Type B pancreatic cell (in vitro differentiated cells): ENCODE data around the gene AKIP1. TPM values are rescaled to one million over a fixed set of nuclear protein-coding genes. Genes with fewer than 3 reads are reported as not detected.

ENCODE experiments used
- DNase-seq: peaks from one replicate; pipeline ENCODE4 v3.0.0; 2021; ENCODE audit warnings: mixed read lengths; ENCODE audit not compliant: unreplicated experiment; ENCODE audit errors: extremely low spot score
- H3K27ac Mint-ChIP-seq: 2 replicates; pipeline ENCODE4 v1.8.0; 2021; ENCODE audit warnings: mild to moderate bottlenecking, mixed read lengths
- H3K27me3 Mint-ChIP-seq: 2 replicates; pipeline ENCODE4 v1.8.0; 2021; ENCODE audit warnings: mixed read lengths
- H3K36me3 Mint-ChIP-seq: 2 replicates; pipeline ENCODE4 v1.8.0; 2021; ENCODE audit warnings: mixed read lengths
- H3K4me1 Mint-ChIP-seq: one replicate; pipeline ENCODE4 v1.8.0; 2021; ENCODE audit warnings: mixed read lengths; ENCODE audit not compliant: unreplicated experiment
- H3K4me3 Mint-ChIP-seq: 2 replicates; pipeline ENCODE4 v1.8.0; 2021; ENCODE audit warnings: mild to moderate bottlenecking, mixed read lengths
- H3K9me3 Mint-ChIP-seq: 2 replicates; pipeline ENCODE4 v1.8.0; 2021; ENCODE audit warnings: mixed read lengths
- total RNA-seq: library from RNA; stranded (reverse); gene quantifications from 2 replicates; pipeline ENCODE4 v1.2.1, GENCODE V29; 2021; ENCODE audit warnings: low replicate concordance
- TF ChIP-seq, protein P1 (sequence below): fragments of 200-600 bp; sonication (generic); conservative IDR thresholded peaks from 2 replicates; pipeline ENCODE4 v1.5.0; 2021; ENCODE audit warnings: antibody characterized with exemption, mild to moderate bottlenecking

Gene AKIP1
- total RNA-seq, 1 donor from 2014 or later = 16.5 TPM

- no peaks in the 10 kb centered on the region for H3K9me3 Mint-ChIP-seq
- H3K27ac Mint-ChIP-seq = peak within 1 kb of the TSS; percentile 92
- TF ChIP-seq, protein P1, sequence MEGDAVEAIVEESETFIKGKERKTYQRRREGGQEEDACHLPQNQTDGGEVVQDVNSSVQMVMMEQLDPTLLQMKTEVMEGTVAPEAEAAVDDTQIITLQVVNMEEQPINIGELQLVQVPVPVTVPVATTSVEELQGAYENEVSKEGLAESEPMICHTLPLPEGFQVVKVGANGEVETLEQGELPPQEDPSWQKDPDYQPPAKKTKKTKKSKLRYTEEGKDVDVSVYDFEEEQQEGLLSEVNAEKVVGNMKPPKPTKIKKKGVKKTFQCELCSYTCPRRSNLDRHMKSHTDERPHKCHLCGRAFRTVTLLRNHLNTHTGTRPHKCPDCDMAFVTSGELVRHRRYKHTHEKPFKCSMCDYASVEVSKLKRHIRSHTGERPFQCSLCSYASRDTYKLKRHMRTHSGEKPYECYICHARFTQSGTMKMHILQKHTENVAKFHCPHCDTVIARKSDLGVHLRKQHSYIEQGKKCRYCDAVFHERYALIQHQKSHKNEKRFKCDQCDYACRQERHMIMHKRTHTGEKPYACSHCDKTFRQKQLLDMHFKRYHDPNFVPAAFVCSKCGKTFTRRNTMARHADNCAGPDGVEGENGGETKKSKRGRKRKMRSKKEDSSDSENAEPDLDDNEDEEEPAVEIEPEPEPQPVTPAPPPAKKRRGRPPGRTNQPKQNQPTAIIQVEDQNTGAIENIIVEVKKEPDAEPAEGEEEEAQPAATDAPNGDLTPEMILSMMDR = peak; percentile 15
- no peaks in the 10 kb centered on the region for H3K36me3 Mint-ChIP-seq
- DNase-seq = peak; percentile 88
- peak within 1 kb of the TSS; percentile 95 for H3K4me3 Mint-ChIP-seq
- peaks cover 18% of the 10 kb centered on the region for H3K4me1 Mint-ChIP-seq
- no peaks in the 10 kb centered on the region for H3K27me3 Mint-ChIP-seq
Measured at GRCh38 chr11:8964324-8965320, 53.6 kb downstream of the AKIP1 start, which contains the start of gene TMEM9B. Gene TMEM9B, minus strand, starts transcription at chr11:8964442. Its CDS starts 129 bp downstream, at chr11:8964313.

GRCh38 chr11:8967184-8967583, 56.2 kb downstream of the AKIP1 start:
- DNase-seq = no peak
- Mint-ChIP-seq H3K4me3 (peak overlapping the region; percentile 65), H3K27me3 (no peaks in the 10 kb centered on the region), H3K36me3 (no peaks in the 10 kb centered on the region), H3K9me3 (no peaks in the 10 kb centered on the region), H3K27ac (no peak overlapping the region), H3K4me1 (peaks cover 18% of the 10 kb centered on the region)
- TF ChIP-seq, protein P1 = no peak

Other genes with a start within 250 kb of the AKIP1 start
- 5.9 and 8.5 TPM in 2 replicates for gene TRIM66, start 228.5 kb upstream of the AKIP1 start, total RNA-seq
- gene RPL27A, start 228.4 kb upstream of the AKIP1 start, total RNA-seq = 877 and 979 TPM in 2 replicates
- gene C11orf16, start 21.8 kb downstream of the AKIP1 start, total RNA-seq = not detected in 2 replicates
- not detected in 2 replicates for gene ASCL3, start 31.8 kb downstream of the AKIP1 start, total RNA-seq
- 26.1 and 45.5 TPM in 2 replicates for gene TMEM9B, start 53.3 kb downstream of the AKIP1 start, total RNA-seq
- 0.92 and 1.1 TPM in 2 replicates for gene NRIP3, start 92.8 kb downstream of the AKIP1 start, total RNA-seq
- gene SCUBE2, start 180.4 kb downstream of the AKIP1 start, total RNA-seq = 7.9 and 12.7 TPM in 2 replicates